Measurements from ENCODE around the gene UMODL1.

UMODL1 gene

GRCh38 chr21:42129300-42130266 is 58.5 kb downstream of the UMODL1 start:
- no peak for DNase-seq (ENCODE audit: low read depth in 1 of 2, low spot score in 1 of 2)

DNA sequence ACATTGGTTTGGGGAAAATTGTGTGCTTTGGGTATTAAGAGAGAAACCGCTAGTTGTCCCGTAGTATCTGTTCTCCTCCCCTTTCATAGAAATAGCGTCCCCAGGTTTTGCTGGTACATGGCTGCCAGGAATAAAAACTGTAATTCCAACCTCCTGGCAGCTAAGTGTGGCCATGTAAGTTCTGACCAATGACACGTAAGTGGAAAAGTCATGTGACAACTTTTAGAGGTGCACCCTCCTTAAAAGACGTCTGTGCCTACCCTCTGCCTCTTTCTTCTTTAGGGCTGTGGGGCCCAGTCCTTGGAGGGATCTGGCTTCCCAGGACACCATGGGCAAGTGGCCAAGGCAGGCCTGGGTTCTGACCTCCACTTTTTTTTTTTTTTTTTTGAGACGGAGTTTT is 59.3 kb downstream of the UMODL1 start:
- no peak for DNase-seq (ENCODE audit: low read depth in 1 of 2, low spot score in 1 of 2)

GRCh38 chr21:42132183-42132582 is 61.1 kb downstream of the UMODL1 start:
- no peak for DNase-seq (ENCODE audit: low read depth in 1 of 2, low spot score in 1 of 2)

DNA sequence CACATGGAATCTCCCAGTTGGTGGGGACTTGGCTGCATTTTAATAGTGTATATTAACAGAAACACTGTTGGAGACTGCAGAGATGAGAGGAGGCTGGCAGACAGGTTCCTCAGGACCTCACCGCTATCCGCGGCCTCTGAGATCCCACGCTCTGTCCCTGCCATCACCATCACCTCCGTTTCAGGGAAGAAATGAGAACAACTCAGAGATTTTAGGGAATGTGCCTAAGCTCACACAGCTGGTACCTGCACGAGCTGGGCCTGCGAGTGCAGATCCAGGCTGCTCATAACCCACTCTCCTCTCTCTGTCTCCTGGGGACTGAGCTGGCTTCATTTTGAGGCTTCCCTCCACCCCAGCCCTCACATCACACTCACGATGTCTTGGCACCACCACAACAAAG is 62.0 kb downstream of the UMODL1 start:
- DNase-seq (ENCODE audit: low read depth in 1 of 2, low spot score in 1 of 2) = no peak

DNA sequence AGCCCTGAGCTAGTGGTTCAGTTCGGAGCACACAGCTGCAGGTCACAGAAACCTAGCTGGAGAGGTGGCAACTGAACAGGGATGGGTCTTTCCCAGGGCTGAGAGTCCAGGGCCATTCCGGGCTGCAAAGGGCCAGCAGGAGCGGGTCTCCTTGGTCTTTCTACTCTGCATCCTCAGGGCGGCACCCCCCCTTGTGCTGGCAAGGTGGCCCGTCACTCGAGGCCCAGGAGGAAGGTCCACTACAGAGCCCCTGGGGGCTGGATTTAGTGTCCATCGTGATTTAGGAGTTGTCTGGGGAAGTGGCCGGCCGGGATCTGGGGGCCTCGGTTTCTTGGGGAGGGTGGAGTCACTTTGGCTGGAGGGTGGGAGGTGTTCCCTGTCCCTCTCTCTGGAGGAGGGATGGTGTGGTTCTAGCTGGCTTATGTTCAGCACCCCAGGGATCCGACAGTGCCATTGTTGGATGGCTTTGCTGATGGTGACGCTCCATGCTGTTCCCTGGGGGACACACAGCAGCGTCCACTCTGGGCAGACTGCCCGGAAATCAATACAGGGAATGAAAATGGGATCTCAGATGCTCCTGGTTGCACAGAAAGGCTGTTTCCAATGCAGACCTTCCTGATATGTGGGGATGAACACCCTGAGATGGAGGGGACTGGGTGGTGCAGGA is 64.4 kb downstream of the UMODL1 start:
- no peak for DNase-seq (ENCODE audit: low read depth in 1 of 2, low spot score in 1 of 2)

DNA sequence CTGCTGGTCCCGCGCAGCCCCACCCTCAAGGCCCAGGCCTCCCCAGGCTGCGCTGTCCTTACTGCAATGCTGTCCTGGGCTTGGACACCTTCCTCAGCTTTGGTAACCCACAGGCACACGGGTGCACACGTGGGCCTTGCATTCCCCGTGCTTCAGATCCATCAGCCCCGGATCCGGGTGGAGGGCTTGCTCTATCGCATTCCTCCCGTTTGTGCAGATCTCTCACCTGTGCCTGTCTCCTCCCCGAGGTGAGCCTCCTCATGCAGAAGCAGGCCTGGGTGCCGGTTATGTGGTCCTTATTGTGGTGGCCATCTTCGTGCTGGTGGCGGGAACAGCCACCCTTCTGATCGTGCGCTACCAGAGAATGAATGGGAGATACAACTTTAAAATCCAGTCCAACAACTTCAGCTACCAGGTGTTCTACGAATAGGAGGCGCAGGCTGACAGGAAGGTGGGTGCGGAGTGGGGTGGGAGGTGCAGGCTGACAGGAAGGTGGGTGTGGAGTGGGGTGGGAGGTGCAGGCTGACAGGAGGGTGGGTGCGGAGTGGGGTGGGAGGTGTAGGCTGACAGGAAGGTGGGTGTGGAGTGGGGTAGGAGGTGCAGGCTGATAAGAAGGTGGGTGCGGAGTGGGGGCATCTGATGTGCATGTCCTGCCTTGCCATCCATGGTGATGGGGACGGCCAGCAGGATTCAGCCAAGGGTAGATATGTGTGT is 66.2 kb downstream of the UMODL1 start:
- DNase-seq (ENCODE audit: low read depth in 1 of 2, low spot score in 1 of 2) = no peak

DNA sequence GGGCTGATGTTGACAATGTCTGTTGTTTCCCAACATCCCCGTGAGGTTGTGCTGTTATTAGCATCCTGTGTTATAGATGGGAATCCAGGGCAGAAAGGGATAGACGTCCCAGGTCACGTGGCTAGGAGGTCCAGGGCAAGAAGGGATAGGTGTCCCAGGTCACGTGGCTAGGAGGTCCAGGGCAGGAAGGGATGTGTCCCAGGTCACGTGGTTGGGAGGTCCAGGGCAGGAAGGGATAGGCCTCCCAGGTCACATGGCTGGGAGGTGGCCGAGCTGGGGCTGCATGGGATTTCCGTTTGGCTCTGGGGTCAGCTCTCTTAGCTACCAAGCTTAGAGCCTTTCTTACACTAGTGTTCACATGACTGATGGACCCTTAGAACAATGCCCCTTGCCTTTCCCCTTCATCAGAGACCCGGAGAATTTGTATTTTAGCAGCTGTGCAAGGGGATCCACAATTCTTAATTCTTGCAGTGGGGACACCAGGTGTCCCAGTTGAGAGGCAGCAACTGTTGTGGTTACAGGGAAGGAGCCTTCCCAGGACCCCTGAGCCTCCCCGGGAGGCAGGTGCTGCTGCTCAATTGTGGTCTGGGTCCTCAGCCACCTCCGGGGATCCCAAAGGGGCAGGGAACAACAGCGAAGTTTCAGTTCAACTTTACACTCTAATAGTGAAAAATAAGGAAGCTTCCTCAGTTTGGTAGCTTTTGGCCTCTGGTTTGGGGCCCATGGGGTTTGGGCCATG is 69.2 kb downstream of the UMODL1 start:
- DNase-seq (ENCODE audit: low read depth in 1 of 2, low spot score in 1 of 2) = no peak

GRCh38 chr21:42141643-42142042 is 70.5 kb downstream of the UMODL1 start:
- no peak for DNase-seq (ENCODE audit: low read depth in 1 of 2, low spot score in 1 of 2)

DNA sequence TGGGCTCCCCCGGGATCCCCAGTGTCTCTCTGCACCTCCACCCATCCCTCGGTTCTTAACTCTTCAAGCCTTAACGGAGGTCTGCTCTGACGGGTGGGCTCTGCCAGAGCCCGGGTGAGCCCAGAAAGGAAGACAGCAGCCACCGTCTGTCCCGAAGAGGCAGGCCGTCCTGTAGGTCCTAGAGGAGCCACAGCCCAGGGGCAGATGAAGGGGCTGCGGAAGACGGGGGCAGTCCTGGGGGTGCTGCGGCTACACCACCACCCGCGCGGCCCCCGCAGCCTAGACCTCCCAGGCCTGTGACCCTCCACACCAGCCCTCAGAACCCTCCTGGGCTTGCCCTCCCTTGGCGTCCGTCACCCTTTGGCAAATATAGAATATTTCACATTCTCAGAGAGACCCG is 71.0 kb downstream of the UMODL1 start:
- DNase-seq (ENCODE audit: low read depth in 1 of 2, low spot score in 1 of 2) = no peak

DNA sequence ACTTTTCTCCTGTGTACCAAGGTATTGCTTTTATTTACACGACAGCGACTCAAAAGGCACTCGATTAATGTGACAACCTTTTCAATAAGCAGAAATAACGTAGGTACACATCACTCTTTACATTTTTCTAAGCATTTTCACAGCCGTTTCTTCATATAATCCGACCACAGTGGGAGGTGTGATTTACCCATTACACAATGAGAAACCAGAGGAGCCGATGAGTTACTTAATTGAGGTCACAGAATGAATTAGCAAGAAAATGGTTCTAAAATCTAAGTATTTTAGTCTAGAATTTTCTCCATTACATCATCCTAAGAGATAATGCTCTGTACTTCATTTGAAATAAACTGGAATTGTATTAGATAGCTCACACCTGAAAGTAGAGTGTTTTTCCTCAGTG is 71.5 kb downstream of the UMODL1 start:
- DNase-seq (ENCODE audit: low read depth in 1 of 2, low spot score in 1 of 2) = no peak

GRCh38 chr21:42143111-42143510 is 72.0 kb downstream of the UMODL1 start:
- no peak for DNase-seq (ENCODE audit: low read depth in 1 of 2, low spot score in 1 of 2)

DNA sequence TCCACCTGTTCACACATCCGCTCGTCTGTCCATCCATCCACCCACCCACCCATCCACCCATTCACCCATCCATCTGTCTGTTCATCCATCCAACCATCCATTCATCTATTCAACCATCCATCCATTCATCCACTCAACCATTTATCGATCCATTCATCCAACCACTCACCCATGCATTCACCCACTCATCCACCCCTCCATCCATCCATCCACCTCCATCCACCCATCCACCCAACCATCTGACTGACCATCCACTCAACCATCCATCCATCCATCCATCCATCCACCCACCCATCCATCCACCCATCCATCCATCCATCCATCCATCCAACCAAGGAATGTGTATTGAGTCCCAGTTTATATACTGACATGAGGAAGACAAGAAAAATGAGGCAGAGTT is 73.1 kb downstream of the UMODL1 start:
- DNase-seq (ENCODE audit: low read depth in 1 of 2, low spot score in 1 of 2) = no peak

DNA sequence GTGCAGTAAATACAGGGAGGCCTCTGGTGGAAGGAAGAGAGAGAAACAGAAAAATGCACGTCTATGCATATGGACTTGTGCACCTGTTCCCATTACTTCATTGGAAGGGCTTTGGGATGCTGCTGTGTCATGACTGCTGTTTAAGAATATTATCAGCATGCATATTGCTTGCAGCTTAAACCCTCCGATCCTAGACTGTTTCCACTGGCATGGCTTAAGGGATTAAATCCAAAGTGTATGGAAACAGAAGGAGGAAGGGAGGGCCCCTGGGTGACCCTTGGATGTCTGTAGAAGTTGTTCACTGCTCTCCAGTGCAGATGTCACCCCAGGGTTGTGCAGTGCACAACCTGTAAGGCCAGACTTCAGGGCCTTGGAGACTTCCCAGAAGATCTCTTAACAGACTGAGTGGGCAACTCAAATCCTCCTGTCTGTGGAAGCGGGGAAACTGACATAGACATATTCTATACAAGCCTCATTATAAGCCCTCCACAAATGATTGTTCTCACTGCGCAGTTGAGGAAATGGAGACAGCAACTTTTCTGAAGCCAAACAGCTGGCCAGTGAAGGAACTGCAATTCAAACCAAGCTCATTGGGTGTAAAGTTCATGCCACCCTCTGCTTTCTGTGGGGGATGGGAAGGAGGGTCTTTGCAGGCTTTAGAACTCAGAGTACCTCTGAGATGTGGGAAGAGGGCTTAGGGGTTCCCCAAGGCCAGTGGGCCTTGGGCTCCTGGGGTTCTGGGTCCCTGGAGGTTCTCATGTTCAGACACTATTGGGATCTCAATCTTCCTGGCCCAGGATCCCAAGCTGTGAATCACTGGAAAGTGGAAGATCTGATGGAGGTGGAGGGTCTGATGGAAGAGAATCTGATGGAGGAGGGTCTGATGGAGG is 73.8 kb downstream of the UMODL1 start:
- no peak for DNase-seq (ENCODE audit: low read depth in 1 of 2, low spot score in 1 of 2)

DNA sequence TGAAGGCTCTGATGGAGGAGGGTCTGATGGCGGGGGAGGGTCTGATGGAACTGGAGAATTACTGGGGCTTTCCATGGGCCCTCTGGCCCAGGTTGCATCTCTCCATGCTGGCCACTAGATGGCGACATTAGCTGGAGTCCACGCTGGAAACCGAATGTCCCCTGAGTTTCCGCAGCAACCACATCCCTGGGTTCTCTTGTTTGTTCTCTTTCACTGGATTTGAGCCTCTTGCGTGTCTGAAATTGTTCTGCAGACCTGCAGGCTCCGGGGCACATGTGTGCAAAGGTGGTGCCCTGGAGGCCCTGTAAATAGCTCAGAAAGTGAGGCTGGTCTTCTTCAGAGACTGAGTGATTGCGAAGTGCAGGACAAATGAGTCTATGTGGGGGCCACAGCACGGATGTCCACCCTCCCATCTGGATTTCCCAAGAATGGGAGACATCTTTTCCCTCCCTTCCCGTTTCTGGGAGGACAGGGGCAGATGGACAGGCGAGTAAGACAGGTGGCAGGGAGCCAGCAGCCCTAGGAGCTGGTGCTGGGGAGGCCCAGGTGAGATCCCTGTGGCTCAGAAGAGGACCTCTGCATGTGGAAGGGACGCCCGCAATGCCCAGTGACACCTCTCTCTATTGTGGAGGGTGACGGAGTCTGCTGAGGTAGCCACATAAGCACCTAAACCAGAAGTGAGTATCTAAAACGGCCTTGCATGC is 74.6 kb downstream of the UMODL1 start:
- peak; percentile 21 to 39 for DNase-seq (ENCODE audit: low read depth in 1 of 2, low spot score in 1 of 2)

DNA sequence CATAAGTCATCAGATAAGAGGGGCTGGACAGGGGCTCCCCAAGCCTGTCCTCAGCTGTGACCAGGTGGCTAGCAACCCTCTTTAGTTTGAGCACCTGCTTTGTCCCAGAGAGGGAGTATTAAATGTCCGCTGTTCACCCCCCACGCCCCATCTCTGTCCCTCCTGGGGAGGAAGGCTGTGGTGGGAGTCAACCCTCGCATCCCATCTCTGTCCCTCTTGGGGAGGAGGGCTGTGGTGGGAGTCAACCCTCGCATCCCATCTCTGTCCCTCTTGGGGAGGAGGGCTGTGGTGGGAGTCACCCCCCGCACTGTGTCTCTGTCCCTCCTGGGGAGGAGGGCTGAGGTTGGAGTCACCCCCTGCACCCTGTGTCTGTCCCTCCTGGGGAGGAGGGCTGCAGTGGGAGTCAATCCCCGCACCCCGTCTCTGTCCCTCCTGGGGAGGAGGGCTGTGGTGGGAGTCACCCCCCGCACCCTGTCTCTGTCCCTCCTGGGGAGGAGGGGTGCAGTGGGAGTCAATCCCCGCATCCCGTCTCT is 75.2 kb downstream of the UMODL1 start:
- DNase-seq (ENCODE audit: low read depth in 1 of 2, low spot score in 1 of 2) = no peak

- DNase-seq (ENCODE audit: low read depth in 1 of 2, low spot score in 1 of 2) = no peak
Observed at GRCh38 chr21:42146821-42147220, 75.7 kb downstream of the UMODL1 start.

DNA sequence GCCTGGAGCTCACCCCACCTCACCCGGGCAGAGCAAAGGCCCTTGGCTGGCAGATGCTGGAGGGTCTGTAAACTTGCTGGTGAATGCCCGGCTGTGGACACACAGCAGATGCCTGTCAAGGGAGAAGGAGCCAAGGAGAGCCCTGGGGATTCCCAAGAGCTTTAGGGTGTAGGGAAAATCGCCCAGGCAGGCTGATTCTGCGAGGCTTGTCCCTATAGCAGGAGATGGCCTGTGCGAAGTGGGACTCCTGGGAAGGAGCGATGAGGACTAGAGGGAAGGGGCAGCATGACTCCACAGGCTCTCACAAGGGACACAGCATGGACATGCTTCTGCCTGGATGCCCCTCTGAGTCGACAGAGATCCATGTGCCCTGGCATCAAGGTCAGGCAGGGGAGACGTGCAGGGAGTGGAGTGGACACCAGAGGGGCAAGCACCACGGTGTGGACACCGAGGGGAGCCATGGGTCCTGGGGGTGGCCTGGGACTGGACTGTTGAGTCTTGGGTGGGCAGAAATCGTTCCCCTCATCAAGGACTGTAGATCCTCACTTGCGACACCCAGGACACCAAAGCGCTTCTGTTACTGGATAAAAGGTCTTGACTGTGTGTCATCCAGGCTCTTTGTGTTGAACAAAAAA is 76.4 kb downstream of the UMODL1 start:
- DNase-seq (ENCODE audit: low read depth in 1 of 2, low spot score in 1 of 2) = no peak

DNA sequence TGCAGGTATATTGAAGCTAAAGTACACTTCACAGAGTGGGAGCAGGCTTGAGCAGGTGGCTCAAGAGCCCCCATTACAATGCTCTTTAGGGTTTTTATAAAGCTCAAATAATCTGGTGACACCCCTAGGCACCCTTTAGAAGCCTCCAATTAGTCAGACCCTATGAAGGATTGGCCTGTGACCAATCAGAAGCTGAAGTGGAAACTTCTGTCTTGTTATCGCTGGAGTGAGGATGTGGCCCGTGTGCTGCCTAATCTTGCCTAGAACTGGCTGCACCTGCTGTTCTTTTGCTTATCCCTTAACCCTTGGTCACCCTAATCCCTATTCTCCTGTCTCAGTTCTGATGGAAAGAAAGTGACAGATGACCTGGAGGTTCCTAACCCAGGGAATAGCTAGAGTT is 77.0 kb downstream of the UMODL1 start:
- no peak for DNase-seq (ENCODE audit: low read depth in 1 of 2, low spot score in 1 of 2)

- no peak for DNase-seq (ENCODE audit: low read depth in 1 of 2, low spot score in 1 of 2)
Observed at GRCh38 chr21:42148584-42148983, 77.5 kb downstream of the UMODL1 start.
